Retinal pigment epithelial cell (primary cell): ENCODE data around the gene KCNN4.

Experiments used
- DNase-seq: peaks from one replicate; pipeline ENCODE4 v3.0.0-alpha.2; 2010; ENCODE audit warnings: low read depth
- H3K4me3 ChIP-seq: 2 replicates; pipeline ENCODE4 v1.5.1; 2011; ENCODE audit warnings: mild to moderate bottlenecking, low read length, control low read depth, moderate library complexity
- CTCF ChIP-seq: conservative IDR thresholded peaks from 2 replicates; pipeline ENCODE4 v1.5.1; 2011; ENCODE audit warnings: low read depth, low read length, control low read depth, inconsistent platforms

Gene KCNN4

DNA sequence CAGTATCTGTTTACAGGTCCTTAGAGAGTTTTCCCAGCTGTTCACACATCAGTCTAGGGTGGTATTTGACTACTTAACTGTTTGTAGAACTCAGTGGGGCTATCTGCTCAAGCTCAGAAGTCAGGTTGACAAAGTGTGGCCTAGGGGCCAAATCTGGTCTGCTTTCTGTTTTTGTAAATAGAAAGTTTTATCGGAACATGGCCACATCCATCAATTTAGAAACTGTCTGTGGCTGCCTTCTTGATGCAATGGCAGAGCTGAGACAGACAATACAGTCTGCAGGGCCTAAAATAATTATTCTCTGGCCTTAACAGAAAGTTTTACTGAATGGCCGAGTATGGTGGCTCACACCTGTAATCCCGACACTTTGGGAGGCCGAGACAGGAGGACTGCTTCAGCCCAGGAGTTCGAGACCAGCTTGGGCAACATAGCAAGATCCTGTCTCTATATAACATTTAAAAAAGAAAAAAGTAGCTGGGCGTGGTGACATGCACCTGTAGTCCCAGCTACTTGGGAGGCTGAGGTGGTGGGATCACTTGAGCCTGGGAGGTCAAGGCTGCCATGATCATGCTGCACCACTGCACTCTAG, 28.4 kb downstream of the KCNN4 start:
- TF ChIP-seq CTCF: no peak
- no peak overlapping the region for H3K4me3 ChIP-seq
- no peak for DNase-seq

DNA sequence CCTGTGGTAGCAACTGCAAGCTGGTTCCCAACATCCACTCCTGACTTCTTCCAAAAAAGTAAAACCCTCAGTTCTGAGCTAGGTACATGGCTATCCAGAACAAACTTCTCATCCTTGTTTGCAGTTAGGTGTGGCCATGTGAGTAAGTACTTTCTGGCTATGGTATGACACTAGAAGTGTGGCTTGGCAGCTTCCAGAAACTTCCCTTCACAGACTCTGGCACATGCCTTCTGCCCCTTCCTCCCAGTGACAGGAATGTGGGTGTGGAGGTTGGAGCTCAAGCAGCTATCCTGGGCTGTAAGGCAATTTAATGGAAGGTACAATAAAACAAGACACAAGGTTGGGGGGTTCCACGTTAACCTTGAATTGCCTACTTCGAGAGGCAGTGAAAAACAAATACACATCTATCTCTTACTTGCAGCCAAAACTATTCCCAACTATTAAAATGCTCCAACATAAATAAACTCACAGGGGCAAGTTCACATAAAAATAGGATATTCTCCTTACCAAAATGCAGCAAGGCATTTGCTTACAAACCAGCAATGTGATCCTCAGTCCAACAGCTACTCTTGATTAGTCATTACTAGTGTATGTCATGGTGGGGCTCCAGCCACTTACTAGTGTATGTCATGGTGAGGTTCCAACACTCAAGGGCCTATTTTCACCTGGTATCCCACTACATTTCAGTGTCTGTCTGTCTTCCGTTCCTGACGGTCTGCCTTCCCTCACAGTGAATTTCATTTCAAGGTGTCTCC, 29.1 kb downstream of the KCNN4 start:
- DNase-seq: no peak
- TF ChIP-seq CTCF: no peak
- no peak overlapping the region for H3K4me3 ChIP-seq

GRCh38 chr19:43749898-43750297, 30.9 kb downstream of the KCNN4 start:
- no peak overlapping the region for H3K4me3 ChIP-seq
- TF ChIP-seq CTCF: no peak
- no peak for DNase-seq

DNA sequence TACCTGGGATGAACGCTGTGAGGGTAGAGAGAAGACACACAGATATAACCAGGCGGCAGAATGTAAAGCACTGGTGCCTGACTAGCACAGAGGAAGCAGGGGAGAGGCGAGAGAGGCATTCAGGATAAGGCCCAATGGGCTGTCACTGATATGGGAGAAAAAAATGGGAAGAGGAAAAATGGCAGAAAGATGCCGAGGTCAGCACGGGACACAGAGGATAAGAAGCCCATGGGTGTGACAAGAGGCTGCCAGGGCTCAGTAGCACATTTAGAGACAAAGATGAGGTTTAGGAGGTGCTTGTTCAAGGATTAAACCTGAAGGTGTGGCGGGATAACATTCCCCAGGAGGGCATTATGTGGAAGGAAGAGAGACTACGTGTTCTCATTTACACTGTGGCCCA, 31.6 kb downstream of the KCNN4 start:
- DNase-seq: no peak
- TF ChIP-seq CTCF: no peak
- no peak overlapping the region for H3K4me3 ChIP-seq

GRCh38 chr19:43748685-43749084, 32.1 kb downstream of the KCNN4 start:
- DNase-seq: no peak
- no peak overlapping the region for H3K4me3 ChIP-seq
- TF ChIP-seq CTCF: no peak

GRCh38 chr19:43748205-43748594, 32.6 kb downstream of the KCNN4 start:
- TF ChIP-seq CTCF: no peak
- no peak overlapping the region for H3K4me3 ChIP-seq
- no peak for DNase-seq

DNA sequence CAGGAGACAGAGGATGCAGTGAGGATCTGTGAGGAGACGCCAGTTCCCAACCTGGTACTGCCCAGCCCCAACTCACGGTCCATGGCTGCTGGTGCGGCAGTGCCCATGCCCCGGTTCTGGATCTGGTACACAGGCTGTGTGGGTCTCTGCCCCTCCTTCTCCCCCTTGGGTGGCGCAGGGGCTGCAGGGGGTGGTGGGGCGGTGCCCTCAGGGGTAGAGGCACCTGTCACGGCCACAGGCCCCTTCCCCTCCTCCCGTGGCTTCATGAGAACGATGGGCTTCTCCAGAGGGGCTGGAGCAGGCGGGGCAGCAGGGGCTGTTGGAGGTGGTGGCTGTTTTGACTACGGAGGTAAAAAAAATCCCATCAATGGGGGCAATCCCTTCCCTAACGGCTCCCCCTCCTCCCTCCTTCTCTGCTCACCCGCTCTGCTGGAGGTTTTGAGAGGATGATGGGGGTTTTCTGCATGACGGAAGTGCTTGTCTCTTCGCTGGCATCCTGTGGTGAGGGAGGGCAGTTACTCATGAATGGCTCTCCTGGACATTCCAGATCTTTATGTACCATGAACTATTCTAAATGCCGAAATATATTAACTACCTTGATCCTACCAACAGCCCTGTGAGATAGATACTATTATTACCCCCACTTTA, 33.1 kb downstream of the KCNN4 start:
- TF ChIP-seq CTCF: no peak
- H3K4me3 ChIP-seq: no peak overlapping the region
- no peak for DNase-seq
